ENCODE data around the gene TOGARAM1. TPM values are rescaled to one million over a fixed set of nuclear protein-coding genes. Genes with fewer than 3 reads are reported as not detected.

The TOGARAM1 gene, protein sequence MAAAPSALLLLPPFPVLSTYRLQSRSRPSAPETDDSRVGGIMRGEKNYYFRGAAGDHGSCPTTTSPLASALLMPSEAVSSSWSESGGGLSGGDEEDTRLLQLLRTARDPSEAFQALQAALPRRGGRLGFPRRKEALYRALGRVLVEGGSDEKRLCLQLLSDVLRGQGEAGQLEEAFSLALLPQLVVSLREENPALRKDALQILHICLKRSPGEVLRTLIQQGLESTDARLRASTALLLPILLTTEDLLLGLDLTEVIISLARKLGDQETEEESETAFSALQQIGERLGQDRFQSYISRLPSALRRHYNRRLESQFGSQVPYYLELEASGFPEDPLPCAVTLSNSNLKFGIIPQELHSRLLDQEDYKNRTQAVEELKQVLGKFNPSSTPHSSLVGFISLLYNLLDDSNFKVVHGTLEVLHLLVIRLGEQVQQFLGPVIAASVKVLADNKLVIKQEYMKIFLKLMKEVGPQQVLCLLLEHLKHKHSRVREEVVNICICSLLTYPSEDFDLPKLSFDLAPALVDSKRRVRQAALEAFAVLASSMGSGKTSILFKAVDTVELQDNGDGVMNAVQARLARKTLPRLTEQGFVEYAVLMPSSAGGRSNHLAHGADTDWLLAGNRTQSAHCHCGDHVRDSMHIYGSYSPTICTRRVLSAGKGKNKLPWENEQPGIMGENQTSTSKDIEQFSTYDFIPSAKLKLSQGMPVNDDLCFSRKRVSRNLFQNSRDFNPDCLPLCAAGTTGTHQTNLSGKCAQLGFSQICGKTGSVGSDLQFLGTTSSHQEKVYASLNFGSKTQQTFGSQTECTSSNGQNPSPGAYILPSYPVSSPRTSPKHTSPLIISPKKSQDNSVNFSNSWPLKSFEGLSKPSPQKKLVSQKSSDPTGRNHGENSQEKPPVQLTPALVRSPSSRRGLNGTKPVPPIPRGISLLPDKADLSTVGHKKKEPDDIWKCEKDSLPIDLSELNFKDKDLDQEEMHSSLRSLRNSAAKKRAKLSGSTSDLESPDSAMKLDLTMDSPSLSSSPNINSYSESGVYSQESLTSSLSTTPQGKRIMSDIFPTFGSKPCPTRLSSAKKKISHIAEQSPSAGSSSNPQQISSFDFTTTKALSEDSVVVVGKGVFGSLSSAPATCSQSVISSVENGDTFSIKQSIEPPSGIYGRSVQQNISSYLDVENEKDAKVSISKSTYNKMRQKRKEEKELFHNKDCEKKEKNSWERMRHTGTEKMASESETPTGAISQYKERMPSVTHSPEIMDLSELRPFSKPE (N-terminal part only)
- 10 to 100 TPM in 3 of 4 donors, 1 to 10 TPM in 1; 9.9 to 19.5 (median 16.8) TPM for total RNA-seq

- intact Hi-C loops (cut with DNase I; ENCODE audit: low total_unique reads), result no loop called here
- TF ChIP-seq POLR2A (IDR thresholded peaks at IDR 0.05) (peak in 1 of 2 donors; percentile 46), CTCF (IDR thresholded peaks at IDR 0.05) (no peak)
- whole genome bisulfite sequencing, 2 donors, result 0 to 1% methylated on average over 29 to 37 of the region's 37 CpGs
- H3K4me3 ChIP-seq (ENCODE audit: low read depth, poor library complexity, severe bottlenecking), result peak within 1 kb of the TSS; percentile 77
- peak; percentile 99 to 100 for DNase-seq (ENCODE audit: low spot score in 2 of 2)
Observed at GRCh38 chr14:44961554-44962333, at the start of gene TOGARAM1, which contains the start of gene KLHL28. TSS of gene TOGARAM1 (plus strand) at chr14:44962190. CDS start at chr14:44962422, 232 bp downstream. TSS of gene KLHL28 (minus strand) at chr14:44961947. CDS start at chr14:44945928, 16,019 bp downstream.

- TF ChIP-seq CTCF (IDR thresholded peaks at IDR 0.05) (no peak), POLR2A (IDR thresholded peaks at IDR 0.05) (no peak)
- 19 to 22% methylated on average over 4 of the region's 4 CpGs for WGBS, 2 donors
- intact Hi-C loops (cut with DNase I; ENCODE audit: low total_unique reads), result loop anchor here (10.0 kb wide), 1 partner anchor 350 kb away; no protein-coding TSS in a partner anchor
- DNase-seq (ENCODE audit: low spot score in 2 of 2), result no peak
- no peak overlapping the region for H3K4me3 ChIP-seq (ENCODE audit: low read depth, poor library complexity, severe bottlenecking)
Observed at GRCh38 chr14:44914849-44915248, 47.1 kb upstream of the TOGARAM1 start.

- intact Hi-C loops (cut with DNase I; ENCODE audit: low total_unique reads), result no loop called here
- 86 to 89% methylated on average over 7 of the region's 7 CpGs for WGBS, 2 donors
- no peak for DNase-seq (ENCODE audit: low spot score in 2 of 2)
- TF ChIP-seq CTCF (IDR thresholded peaks at IDR 0.05), result no peak
- no peak for TF ChIP-seq POLR2A (IDR thresholded peaks at IDR 0.05)
- H3K4me3 ChIP-seq (ENCODE audit: low read depth, poor library complexity, severe bottlenecking), result no peak overlapping the region
Observed at GRCh38 chr14:44928793-44929192, 33.2 kb upstream of the TOGARAM1 start.

- WGBS, 2 donors, result 93 to 94% methylated on average over 2 of the region's 2 CpGs
- intact Hi-C loops (cut with DNase I; ENCODE audit: low total_unique reads), result no loop called here
- no peak for DNase-seq (ENCODE audit: low spot score in 2 of 2)
- H3K4me3 ChIP-seq (ENCODE audit: low read depth, poor library complexity, severe bottlenecking), result no peak overlapping the region
- TF ChIP-seq POLR2A (IDR thresholded peaks at IDR 0.05), result no peak
- TF ChIP-seq CTCF (IDR thresholded peaks at IDR 0.05), result no peak
Observed at GRCh38 chr14:44935155-44935554, 26.8 kb upstream of the TOGARAM1 start.

DNA sequence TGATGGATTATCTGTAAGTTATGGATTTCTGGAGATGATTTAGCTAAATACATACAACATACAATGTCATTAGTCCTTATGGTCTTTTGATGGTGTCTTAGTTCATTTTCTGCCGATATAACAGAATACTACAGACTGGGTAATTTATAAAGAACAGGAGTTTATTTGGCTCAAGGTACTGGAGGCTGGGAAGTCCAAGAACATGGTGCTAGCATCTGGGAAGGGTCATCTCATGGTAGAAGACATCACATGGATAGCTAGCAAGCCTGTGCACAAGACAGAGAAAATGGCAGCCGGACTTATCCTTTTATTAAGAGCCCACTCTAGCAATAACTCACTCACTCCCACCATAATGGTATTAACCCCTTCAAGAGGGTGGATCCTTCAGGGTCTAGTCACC is 24.4 kb upstream of the TOGARAM1 start:
- TF ChIP-seq CTCF (IDR thresholded peaks at IDR 0.05) (no peak), POLR2A (IDR thresholded peaks at IDR 0.05) (no peak)
- no peak for DNase-seq (ENCODE audit: low spot score in 2 of 2)
- intact Hi-C loops (cut with DNase I; ENCODE audit: low total_unique reads), result no loop called here
- WGBS, 2 donors, result 99 to 100% methylated on average over 2 of the region's 2 CpGs
- H3K4me3 ChIP-seq (ENCODE audit: low read depth, poor library complexity, severe bottlenecking), result no peak overlapping the region

All from lower leg skin (tissue), 4 donors.